Heart left ventricle (tissue), 16 donors: ENCODE measurements around the gene FAM180A. TPM values are rescaled to one million over a fixed set of nuclear protein-coding genes. Genes with fewer than 3 reads are reported as not detected.

ENCODE experiments used
- ATAC-seq, 4 donors: fragments of 200-7000 bp; cut with Tn5 transposase; one replicate each; pipeline ENCODE4 v1.9.1; 2020 to 2022; ENCODE audit warnings: moderate library complexity in 4 of 4, mild to moderate bottlenecking in 3 of 4, moderate number of reproducible peaks in 1 of 4
- DNase-seq, 5 donors: peaks; one replicate each; pipeline ENCODE4 v3.0.0-alpha.2; 2020
- H3K27ac ChIP-seq, 12 donors: fragments of 200-600 bp; sonication (generic) in 4 of 12; one replicate each; pipeline versions ENCODE4 v1.5.0 to v1.8.0; 2016 to 2022; ENCODE audit warnings: mild to moderate bottlenecking in 2 of 12
- H3K27me3 ChIP-seq, 9 donors: fragments of 200-600 bp; sonication (generic) in 2 of 9; one replicate each; pipeline versions ENCODE4 v1.5.1 to v1.8.0; 2016 to 2022; ENCODE audit warnings: mild to moderate bottlenecking in 3 of 9
- H3K36me3 ChIP-seq, 9 donors: fragments of 200-600 bp; sonication (generic) in 2 of 9; one replicate each; pipeline versions ENCODE4 v1.5.0 to v1.8.0; 2018 to 2022; ENCODE audit warnings: mild to moderate bottlenecking in 2 of 9
- H3K4me1 ChIP-seq, 12 donors: fragments of 200-600 bp; sonication (generic) in 4 of 12; one replicate each; pipeline versions ENCODE4 v1.5.0 to v1.8.0; 2016 to 2022; ENCODE audit warnings: mild to moderate bottlenecking in 3 of 12
- H3K4me3 ChIP-seq, 12 donors: fragments of 200-600 bp; sonication (generic) in 4 of 12; one replicate each; pipeline versions ENCODE4 v1.5.0 to v1.8.0; 2017 to 2022; ENCODE audit warnings: mild to moderate bottlenecking in 9 of 12, moderate library complexity in 4 of 12
- H3K9me3 ChIP-seq, 12 donors: fragments of 200-600 bp; sonication (generic) in 4 of 12; one replicate each; pipeline versions ENCODE4 v1.5.0 to v1.8.0; 2016 to 2022; ENCODE audit warnings: mild to moderate bottlenecking in 1 of 12
- CTCF ChIP-seq, 12 donors: fragments of 200-600 bp; sonication (generic) in 4 of 12; IDR thresholded peaks; one replicate each; pipeline versions ENCODE4 v1.5.0 to v1.8.0; 2018 to 2022; ENCODE audit warnings: antibody characterized with exemption in 12 of 12, mild to moderate bottlenecking in 5 of 12
- POLR2A ChIP-seq, 2 donors: fragments of 450-650 bp; IDR thresholded peaks; one replicate each; pipeline ENCODE4 v1.6.1; 2017; ENCODE audit warnings: antibody characterized with exemption in 2 of 2, mild to moderate bottlenecking in 2 of 2, moderate library complexity in 2 of 2
- WGBS, 4 donors: extraction: QIAGEN DNeasy Blood & Tissue Kit in 2 of 4; methylation state at CpG; one replicate each; pipeline versions ENCODE4 v1.1.5 to v1.1.7; 2013 to 2018; 5-methylcytosine and 5-hydroxymethylcytosine counted together
- intact Hi-C, 10 donors: fragments of 100-400 bp; cut with DNase I; formaldehyde crosslinking; loops; one replicate each; pipeline versions ENCODE4 v1.11.1 to v1.14.2; 2022
- polyA plus RNA-seq, 2 donors: library from polyadenylated mRNA; stranded (reverse); fragments of 200-250 nt; gene quantifications; one replicate each; pipeline ENCODE4 v1.2.3, GENCODE V29; 2013
- total RNA-seq, 9 donors: library from RNA; depleted of rRNA in 2 of 9; stranded (reverse); fragments of >200 nt in 2 of 9; fragmentation: NEBNext Ultra II Directional in 3 of 9; extraction: Animal tissue kit (Norgen Biotek cat#: 25700) in 3 of 9; gene quantifications; one replicate each; pipeline versions ENCODE4 v1.1.0 to v1.2.4, GENCODE V29; 2016 to 2023
- donor health status: ischemic (EF 13 %, LVEDD 7.1; RV severe dilation, severe dysfunction).
- donor health status: healthy with polysubstance abuse.
- donor health status: DM: no; HTN: yes; CAD: no.
- donor health status: DM: no; HTN: no; CAD: no.
- donor health status: ischemic (EF 25% LVEDD 6.9; RV normal size, moderate dysfunction).
- donor health status: ischemic (EF 25% LVEDD 5.7; RV mildly dilated, moderate dysfunction).
- donor health status: healthy.
- donor health status: DM: yes; HTN: yes; CAD: no.
- donor health status: ischemic (EF 35%, LVEDD 5.7; RV mildly dilated, moderate dysfunction).
- donor health status: nonischemic (EF 11% LVEDD 7.7; RV severe dilation, severe dysfunction).
- donor health status: DM: yes; HTN: yes; CAD: no.
- donor health status: PGD.
- donor health status: ischemic (EF 29% LVEDD 5.4; RV normal size, mild dysfunction).
- donor health status: nonischemic (EF 23%, LVEDD 6.1; RV moderate dilation, normal function).

FAM180A gene
- total and polyA plus RNA-seq, 11 donors: 7.9 to 63.5 (median 20.8) TPM

DNA sequence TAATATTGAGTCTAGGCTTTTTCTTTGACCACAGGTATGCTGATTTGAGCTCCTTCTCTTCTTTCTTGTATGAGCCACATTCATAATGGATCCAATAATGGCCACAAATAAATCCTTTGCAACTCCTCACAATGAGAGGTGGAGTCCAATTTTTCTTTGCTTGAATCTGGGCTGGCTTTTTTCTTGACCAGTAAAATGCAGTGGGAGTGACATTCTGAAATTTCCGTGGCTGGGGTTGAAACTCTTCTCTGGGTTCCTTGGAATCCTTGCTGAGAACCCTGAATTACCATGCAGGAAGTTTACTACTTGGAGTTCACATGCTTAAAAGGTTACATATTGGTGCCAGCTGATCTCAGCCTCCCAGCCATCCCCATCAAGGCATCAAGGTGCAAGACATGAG, 22.4 kb upstream of the FAM180A start:
- ATAC-seq: no peak
- no peak for TF ChIP-seq POLR2A (IDR thresholded peaks at IDR 0.05)
- no peak for TF ChIP-seq CTCF (IDR thresholded peaks at IDR 0.05)
- 93 to 95% (median 94%) methylated on average over 1 of the region's 1 CpG for WGBS, 4 donors
- H3K4me1 ChIP-seq: peaks cover 0 to 57% (median 25%) of the 10 kb centered on the region in 12 donors
- no peaks in the 10 kb centered on the region for H3K9me3 ChIP-seq
- DNase-seq: no peak
- H3K27ac ChIP-seq: no peak overlapping the region
- H3K4me3 ChIP-seq: no peak overlapping the region
- H3K36me3 ChIP-seq: no peaks in the 10 kb centered on the region
- H3K27me3 ChIP-seq: no peaks in the 10 kb centered on the region
- intact Hi-C loops: no loop called here

- Histone ChIP-seq H3K4me1 (peaks cover 0 to 57% (median 25%) of the 10 kb centered on the region in 12 donors), H3K27me3 (no peaks in the 10 kb centered on the region), H3K4me3 (no peak overlapping the region), H3K27ac (peak overlapping the region in 7 of 12 donors; percentile 61 to 92 (median 71)), H3K36me3 (no peaks in the 10 kb centered on the region), H3K9me3 (no peaks in the 10 kb centered on the region)
- no peak for TF ChIP-seq POLR2A (IDR thresholded peaks at IDR 0.05)
- TF ChIP-seq CTCF (IDR thresholded peaks at IDR 0.05): no peak
- ATAC-seq: no peak
- no peak for DNase-seq
- WGBS, 4 donors: 94 to 97% (median 96%) methylated on average over 6 of the region's 6 CpGs
- intact Hi-C loops: no loop called here
Observed at GRCh38 chr7:135770139-135770710, 21.6 kb upstream of the FAM180A start.

GRCh38 chr7:135769005-135769802, 20.6 kb upstream of the FAM180A start:
- Histone ChIP-seq H3K9me3 (no peaks in the 10 kb centered on the region), H3K4me3 (no peak overlapping the region), H3K4me1 (peaks cover 0 to 47% (median 22%) of the 10 kb centered on the region in 12 donors), H3K27me3 (no peaks in the 10 kb centered on the region), H3K36me3 (no peaks in the 10 kb centered on the region), H3K27ac (peak overlapping the region; percentile 34 to 92 (median 72))
- no peak for TF ChIP-seq CTCF (IDR thresholded peaks at IDR 0.05)
- TF ChIP-seq POLR2A (IDR thresholded peaks at IDR 0.05): no peak
- 40 to 52% (median 46%) methylated on average over 7 of the region's 7 CpGs for WGBS, 4 donors
- intact Hi-C loops: loop anchor here in 1 of 10 donors (10.0 kb wide), 1 partner anchor 94 kb away; no protein-coding TSS in a partner anchor
- ATAC-seq: peak; percentile 82 to 96 (median 90)
- DNase-seq: peak in 4 of 5 donors; percentile 52 to 84 (median 76)

GRCh38 chr7:135768467-135768866, 19.9 kb upstream of the FAM180A start:
- TF ChIP-seq POLR2A (IDR thresholded peaks at IDR 0.05): no peak
- TF ChIP-seq CTCF (IDR thresholded peaks at IDR 0.05): no peak
- H3K36me3 ChIP-seq: no peaks in the 10 kb centered on the region
- no peak for DNase-seq
- H3K4me1 ChIP-seq: peaks cover 0 to 40% (median 20%) of the 10 kb centered on the region in 12 donors
- 53 to 69% (median 55%) methylated on average over 4 of the region's 4 CpGs for WGBS, 4 donors
- intact Hi-C loops: loop anchor here in 1 of 10 donors (10.0 kb wide), 1 partner anchor 94 kb away; no protein-coding TSS in a partner anchor
- ATAC-seq: peak in 1 of 4 donors; percentile 26
- peak overlapping the region; percentile 31 to 92 (median 72) for H3K27ac ChIP-seq
- H3K27me3 ChIP-seq: no peaks in the 10 kb centered on the region
- H3K9me3 ChIP-seq: no peaks in the 10 kb centered on the region
- H3K4me3 ChIP-seq: no peak overlapping the region
